T-helper 2 cell treated with Interferon-gamma antibody and Interleukin-4, amounts not matched to agents 100 ng/mL and 5 ng/mL, for 36 hours (primary cell): ENCODE results near the gene SND1. TPM values are rescaled to one million over a fixed set of nuclear protein-coding genes. Genes with fewer than 3 reads are reported as not detected.
"Not testable (repeated sequence)": the region's sequence is repeated elsewhere in the genome, so short reads cannot be mapped to it uniquely, and the experiment has no call there.

Experiments
- intact Hi-C: fragments of 100-400 bp; cut with micrococcal nuclease; formaldehyde crosslinking; loops from one replicate; pipeline ENCODE4 v1.15.1; 2023
- total RNA-seq: library from RNA; stranded (reverse); gene quantifications from 2 replicates; pipeline ENCODE4 v1.2.3, GENCODE V29; 2022

SND1 gene
- total RNA-seq, 1 donor from 2014 or later: 275 TPM

- intact Hi-C loops: loop anchor here (5.0 kb wide), 1 partner anchor 47 kb away; no protein-coding TSS in a partner anchor
Measured at GRCh38 chr7:128104108-128104742, 452.2 kb downstream of the SND1 start.

- intact Hi-C loops: no loop called here
Measured at GRCh38 chr7:128105228-128106022, 453.4 kb downstream of the SND1 start.

- intact Hi-C loops: no loop called here
Measured at GRCh38 chr7:128106821-128107220, 454.8 kb downstream of the SND1 start.

GRCh38 chr7:128107516-128107915, 455.5 kb downstream of the SND1 start:
- intact Hi-C loops: not testable (repeated sequence)

- intact Hi-C loops: no loop called here
Measured at GRCh38 chr7:128108129-128108528, 456.1 kb downstream of the SND1 start.

GRCh38 chr7:128108641-128109423, 456.8 kb downstream of the SND1 start:
- intact Hi-C loops: loop anchor here (1.0 kb wide), 1 partner anchor 26 kb away; no protein-coding TSS in a partner anchor

GRCh38 chr7:128109424-128109969, 457.5 kb downstream of the SND1 start:
- intact Hi-C loops: loop anchor here (1.0 kb wide), 1 partner anchor 26 kb away; no protein-coding TSS in a partner anchor

- intact Hi-C loops: no loop called here
Measured at GRCh38 chr7:128110641-128111364, 458.8 kb downstream of the SND1 start.

- intact Hi-C loops: no loop called here
Measured at GRCh38 chr7:128112018-128112780, 460.2 kb downstream of the SND1 start.

GRCh38 chr7:128112781-128113221, 460.8 kb downstream of the SND1 start:
- intact Hi-C loops: no loop called here

- intact Hi-C loops: no loop called here
Measured at GRCh38 chr7:128113839-128114238, 461.8 kb downstream of the SND1 start.

GRCh38 chr7:128114806-128115205, 462.8 kb downstream of the SND1 start:
- intact Hi-C loops: no loop called here

- intact Hi-C loops: no loop called here
Measured at GRCh38 chr7:128115336-128115820, 463.4 kb downstream of the SND1 start.

- intact Hi-C loops: no loop called here
Measured at GRCh38 chr7:128115821-128116723, 464.1 kb downstream of the SND1 start.

GRCh38 chr7:128116740-128117139, 464.7 kb downstream of the SND1 start:
- intact Hi-C loops: no loop called here

- intact Hi-C loops: no loop called here
Measured at GRCh38 chr7:128117691-128118090, 465.7 kb downstream of the SND1 start.

GRCh38 chr7:128119036-128119435, 467.0 kb downstream of the SND1 start:
- intact Hi-C loops: no loop called here

GRCh38 chr7:128120116-128120515, 468.1 kb downstream of the SND1 start:
- intact Hi-C loops: no loop called here

- intact Hi-C loops: no loop called here
Measured at GRCh38 chr7:128120976-128121490, 469.0 kb downstream of the SND1 start.
